ENCODE measurements around the gene ANKRD9. TPM values are rescaled to one million over a fixed set of nuclear protein-coding genes. Genes with fewer than 3 reads are reported as not detected.

Gene ANKRD9
- total RNA-seq, 1 donor: 15.6 TPM

- TF ChIP-seq CTCF (IDR thresholded peaks at IDR 0.05; ENCODE audit: extremely low read depth, low read depth, low read length): no peak
Observed at GRCh38 chr14:102464846-102465341, 44.7 kb downstream of the ANKRD9 start.

GRCh38 chr14:102464006-102464405 lies 45.6 kb downstream of the ANKRD9 start:
- Histone ChIP-seq H3K27me3 (ENCODE audit: insufficient read depth, low read length) (no peaks in the 10 kb centered on the region), H3K9me3 (ENCODE audit: low read depth, low read length) (no peaks in the 10 kb centered on the region), H3K79me2 (ENCODE audit: insufficient read depth, low read length) (no peaks in the 10 kb centered on the region), H3K4me2 (ENCODE audit: insufficient read depth, low read length) (no peak overlapping the region), H3K4me3 (ENCODE audit: insufficient read depth, low read length) (no peak overlapping the region), H3K27ac (ENCODE audit: low read depth, low read length) (no peak overlapping the region), H4K20me1 (ENCODE audit: insufficient read depth, low read length) (no peaks in the 10 kb centered on the region), H3K36me3 (ENCODE audit: insufficient read depth, low read length) (peaks cover 31% of the 10 kb centered on the region), H3K4me1 (ENCODE audit: insufficient read depth, low read length) (no peaks in the 10 kb centered on the region), H2AFZ (ENCODE audit: low read length) (no peak overlapping the region)
- TF ChIP-seq CTCF (IDR thresholded peaks at IDR 0.05; ENCODE audit: extremely low read depth, low read depth, low read length): no peak
- no peak for DNase-seq (ENCODE audit: insufficient read length, low spot score, missing footprints)

More at GRCh38 chr14:102464846-102465341, 44.7 kb downstream of the ANKRD9 start:
- no peak overlapping the region for H3K27ac ChIP-seq (ENCODE audit: low read depth, low read length)
- H3K79me2 ChIP-seq (ENCODE audit: insufficient read depth, low read length): no peaks in the 10 kb centered on the region
- H3K9me3 ChIP-seq (ENCODE audit: low read depth, low read length): no peaks in the 10 kb centered on the region
- H3K27me3 ChIP-seq (ENCODE audit: insufficient read depth, low read length): no peaks in the 10 kb centered on the region
- no peak for DNase-seq (ENCODE audit: insufficient read length, low spot score, missing footprints)
- no peaks in the 10 kb centered on the region for H4K20me1 ChIP-seq (ENCODE audit: insufficient read depth, low read length)
- H2AFZ ChIP-seq (ENCODE audit: low read length): no peak overlapping the region
- H3K4me2 ChIP-seq (ENCODE audit: insufficient read depth, low read length): no peak overlapping the region
- no peaks in the 10 kb centered on the region for H3K4me1 ChIP-seq (ENCODE audit: insufficient read depth, low read length)
- no peak overlapping the region for H3K4me3 ChIP-seq (ENCODE audit: insufficient read depth, low read length)
- H3K36me3 ChIP-seq (ENCODE audit: insufficient read depth, low read length): peaks cover 28% of the 10 kb centered on the region

GRCh38 chr14:102462391-102462790 lies 47.2 kb downstream of the ANKRD9 start:
- peaks cover 38% of the 10 kb centered on the region for H3K36me3 ChIP-seq (ENCODE audit: insufficient read depth, low read length)
- TF ChIP-seq CTCF (IDR thresholded peaks at IDR 0.05; ENCODE audit: extremely low read depth, low read depth, low read length): no peak
- no peak overlapping the region for H2AFZ ChIP-seq (ENCODE audit: low read length)
- no peaks in the 10 kb centered on the region for H3K27me3 ChIP-seq (ENCODE audit: insufficient read depth, low read length)
- H3K4me3 ChIP-seq (ENCODE audit: insufficient read depth, low read length): no peak overlapping the region
- no peaks in the 10 kb centered on the region for H3K9me3 ChIP-seq (ENCODE audit: low read depth, low read length)
- DNase-seq (ENCODE audit: insufficient read length, low spot score, missing footprints): no peak
- H3K4me1 ChIP-seq (ENCODE audit: insufficient read depth, low read length): no peaks in the 10 kb centered on the region
- no peak overlapping the region for H3K4me2 ChIP-seq (ENCODE audit: insufficient read depth, low read length)
- no peaks in the 10 kb centered on the region for H3K79me2 ChIP-seq (ENCODE audit: insufficient read depth, low read length)
- H4K20me1 ChIP-seq (ENCODE audit: insufficient read depth, low read length): no peaks in the 10 kb centered on the region
- no peak overlapping the region for H3K27ac ChIP-seq (ENCODE audit: low read depth, low read length)

GRCh38 chr14:102461490-102462338 lies 47.9 kb downstream of the ANKRD9 start:
- no peaks in the 10 kb centered on the region for H4K20me1 ChIP-seq (ENCODE audit: insufficient read depth, low read length)
- peaks cover 34% of the 10 kb centered on the region for H3K36me3 ChIP-seq (ENCODE audit: insufficient read depth, low read length)
- no peak overlapping the region for H2AFZ ChIP-seq (ENCODE audit: low read length)
- no peaks in the 10 kb centered on the region for H3K9me3 ChIP-seq (ENCODE audit: low read depth, low read length)
- H3K4me3 ChIP-seq (ENCODE audit: insufficient read depth, low read length): no peak overlapping the region
- no peak for TF ChIP-seq CTCF (IDR thresholded peaks at IDR 0.05; ENCODE audit: extremely low read depth, low read depth, low read length)
- DNase-seq (ENCODE audit: insufficient read length, low spot score, missing footprints): no peak
- H3K27me3 ChIP-seq (ENCODE audit: insufficient read depth, low read length): no peaks in the 10 kb centered on the region
- H3K4me1 ChIP-seq (ENCODE audit: insufficient read depth, low read length): no peaks in the 10 kb centered on the region
- H3K4me2 ChIP-seq (ENCODE audit: insufficient read depth, low read length): no peak overlapping the region
- no peak overlapping the region for H3K27ac ChIP-seq (ENCODE audit: low read depth, low read length)
- no peaks in the 10 kb centered on the region for H3K79me2 ChIP-seq (ENCODE audit: insufficient read depth, low read length)

Data from osteoblast (primary cell).